ENCODE data around the gene KAZN. TPM values are rescaled to one million over a fixed set of nuclear protein-coding genes. Genes with fewer than 3 reads are reported as not detected.

KAZN gene
- polyA plus RNA-seq, 2 of the 4 experiments (the other 2 are of a cell fraction): 1.3 to 1.9 TPM

DNA sequence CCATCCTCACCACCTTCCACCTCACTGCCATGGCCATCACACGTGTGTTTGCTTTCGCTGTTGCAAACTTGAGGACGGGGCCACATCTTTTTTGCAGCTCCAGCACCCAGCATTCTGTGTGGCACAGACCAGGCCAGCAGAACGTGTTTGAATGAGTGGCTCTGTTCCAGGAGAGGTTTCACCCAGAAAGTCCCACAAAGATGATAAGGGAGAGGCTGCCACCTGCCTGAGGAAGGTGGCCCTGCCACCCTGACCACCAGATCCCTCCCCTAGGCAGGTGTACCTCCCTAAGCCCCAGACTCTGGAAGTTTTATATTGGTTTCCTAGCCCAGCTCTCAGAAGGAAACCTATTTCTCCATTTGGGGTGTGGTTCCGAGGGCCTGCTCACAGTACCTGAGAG, 252.1 kb downstream of the KAZN start:
- CTCF ChIA-PET: no interaction called here
- WGBS (ENCODE audit: missing lambda C conversion rate): 5% methylated on average over 5 of the region's 5 CpGs
- peak in 1 of 2 experiments; percentile 9 for DNase-seq (ENCODE audit: low read depth in 1 of 2, low spot score in 1 of 2)
- TF ChIP-seq RAD21 (conservative IDR thresholded peaks at IDR 0.05 in 1 of 2, IDR thresholded peaks at IDR 0.05 in 1 of 2) (peak; percentile 35 to 39; a peak in 3 of 5 replicates), ZNF302 (CRISPR knock-in tag; IDR thresholded peaks at IDR 0.05) (no peak), RARB (CRISPR knock-in tag; IDR thresholded peaks at IDR 0.05) (no peak)
- TF ChIP-seq, protein P1, sequence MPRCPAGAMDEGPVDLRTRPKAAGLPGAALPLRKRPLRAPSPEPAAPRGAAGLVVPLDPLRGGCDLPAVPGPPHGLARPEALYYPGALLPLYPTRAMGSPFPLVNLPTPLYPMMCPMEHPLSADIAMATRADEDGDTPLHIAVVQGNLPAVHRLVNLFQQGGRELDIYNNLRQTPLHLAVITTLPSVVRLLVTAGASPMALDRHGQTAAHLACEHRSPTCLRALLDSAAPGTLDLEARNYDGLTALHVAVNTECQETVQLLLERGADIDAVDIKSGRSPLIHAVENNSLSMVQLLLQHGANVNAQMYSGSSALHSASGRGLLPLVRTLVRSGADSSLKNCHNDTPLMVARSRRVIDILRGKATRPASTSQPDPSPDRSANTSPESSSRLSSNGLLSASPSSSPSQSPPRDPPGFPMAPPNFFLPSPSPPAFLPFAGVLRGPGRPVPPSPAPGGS (IDR thresholded peaks at IDR 0.05): no peak
- Histone ChIP-seq H3K4me3 (no peak overlapping the region), H3K4me1 (no peaks in the 10 kb centered on the region), H3K9me3 (no peaks in the 10 kb centered on the region), H3K4me2 (no peak overlapping the region), H3K27ac (no peak overlapping the region)
- peak in 1 of 2 experiments; percentile 61; a peak in 2 of 6 replicates for ATAC-seq
- FAIRE-seq: no peak
- POLR2A ChIA-PET: no interaction called here

DNA sequence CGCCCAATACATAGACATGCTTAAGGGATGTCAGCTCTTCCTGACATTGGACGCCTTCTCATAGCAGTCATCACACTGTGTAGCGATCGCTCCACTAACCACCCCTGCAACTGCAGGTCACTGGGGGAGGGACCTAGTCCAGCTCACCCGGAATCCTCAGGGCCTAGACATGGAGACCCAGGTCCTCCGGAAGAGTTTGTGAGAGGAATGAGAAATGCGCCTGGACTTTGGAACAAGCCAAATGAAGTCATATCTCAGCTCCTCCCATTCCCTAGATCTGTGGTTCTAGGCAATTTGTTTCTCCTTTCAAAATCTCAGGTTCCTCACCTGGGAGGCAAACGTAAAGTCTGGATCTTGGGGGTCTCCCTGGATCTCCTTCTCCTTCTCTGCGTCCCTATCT, 253.3 kb downstream of the KAZN start:
- no peak overlapping the region for H3K4me3 ChIP-seq
- POLR2A ChIA-PET: no interaction called here
- H3K4me2 ChIP-seq: no peak overlapping the region
- WGBS (ENCODE audit: missing lambda C conversion rate): 53% methylated on average over 7 of the region's 9 CpGs
- TF ChIP-seq GATA3 (IDR thresholded peaks at IDR 0.05; ENCODE audit: borderline replicate concordance) (no peak), CBX2 (IDR thresholded peaks at IDR 0.05; ENCODE audit: borderline replicate concordance, low read depth) (no peak), HOXA7 (CRISPR knock-in tag; IDR thresholded peaks at IDR 0.05) (no peak), TP53 (CRISPR knock-in tag; IDR thresholded peaks at IDR 0.05) (no peak), CEBPB (IDR thresholded peaks at IDR 0.05) (no peak), NFE2L2 (conservative IDR thresholded peaks at IDR 0.05; ENCODE audit: low read length) (no peak), KDM1A (IDR thresholded peaks at IDR 0.05; ENCODE audit: low read depth) (no peak), RFX5 (IDR thresholded peaks at IDR 0.05) (no peak), EHMT2 (IDR thresholded peaks at IDR 0.05; ENCODE audit: low read depth) (no peak), JUNB (IDR thresholded peaks at IDR 0.05) (no peak)
- TF ChIP-seq, protein P2, sequence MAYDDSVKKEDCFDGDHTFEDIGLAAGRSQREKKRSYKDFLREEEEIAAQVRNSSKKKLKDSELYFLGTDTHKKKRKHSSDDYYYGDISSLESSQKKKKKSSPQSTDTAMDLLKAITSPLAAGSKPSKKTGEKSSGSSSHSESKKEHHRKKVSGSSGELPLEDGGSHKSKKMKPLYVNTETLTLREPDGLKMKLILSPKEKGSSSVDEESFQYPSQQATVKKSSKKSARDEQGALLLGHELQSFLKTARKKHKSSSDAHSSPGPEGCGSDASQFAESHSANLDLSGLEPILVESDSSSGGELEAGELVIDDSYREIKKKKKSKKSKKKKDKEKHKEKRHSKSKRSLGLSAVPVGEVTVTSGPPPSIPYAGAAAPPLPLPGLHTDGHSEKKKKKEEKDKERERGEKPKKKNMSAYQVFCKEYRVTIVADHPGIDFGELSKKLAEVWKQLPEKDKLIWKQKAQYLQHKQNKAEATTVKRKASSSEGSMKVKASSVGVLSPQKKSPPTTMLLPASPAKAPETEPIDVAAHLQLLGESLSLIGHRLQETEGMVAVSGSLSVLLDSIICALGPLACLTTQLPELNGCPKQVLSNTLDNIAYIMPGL (CRISPR knock-in tag; IDR thresholded peaks at IDR 0.05; ENCODE audit: borderline replicate concordance): no peak
- H3K4me1 ChIP-seq: no peaks in the 10 kb centered on the region
- no peak for FAIRE-seq
- DNase-seq (ENCODE audit: low read depth in 1 of 2, low spot score in 1 of 2): no peak
- CTCF ChIA-PET: no interaction called here
- no peak for ATAC-seq
- no peaks in the 10 kb centered on the region for H3K9me3 ChIP-seq
- H3K27ac ChIP-seq: no peak overlapping the region

GRCh38 chr1:14852291-14852690, 253.8 kb downstream of the KAZN start:
- TF ChIP-seq JUNB (IDR thresholded peaks at IDR 0.05): no peak
- 82% methylated on average over 6 of the region's 9 CpGs for WGBS (ENCODE audit: missing lambda C conversion rate)
- H3K27ac ChIP-seq: no peak overlapping the region
- H3K4me2 ChIP-seq: no peak overlapping the region
- no peaks in the 10 kb centered on the region for H3K4me1 ChIP-seq
- ChIA-PET CTCF (no interaction called here), POLR2A (no interaction called here)
- DNase-seq (ENCODE audit: low read depth in 1 of 2, low spot score in 1 of 2) (no peak), ATAC-seq (no peak), FAIRE-seq (no peak)
- H3K9me3 ChIP-seq: no peaks in the 10 kb centered on the region
- no peak overlapping the region for H3K4me3 ChIP-seq

GRCh38 chr1:14853518-14853917, 255.0 kb downstream of the KAZN start:
- DNase-seq (ENCODE audit: low read depth in 1 of 2, low spot score in 1 of 2) (no peak), ATAC-seq (no peak), FAIRE-seq (no peak)
- Histone ChIP-seq H3K4me1 (no peaks in the 10 kb centered on the region), H3K9me3 (no peaks in the 10 kb centered on the region), H3K4me3 (no peak overlapping the region), H3K27ac (no peak overlapping the region), H3K4me2 (no peak overlapping the region)
- TF ChIP-seq ESRRA (IDR thresholded peaks at IDR 0.05; ENCODE audit: borderline replicate concordance, low read length) (no peak), POLR2A (IDR thresholded peaks at IDR 0.05; ENCODE audit: low read length) (no peak), BHLHE40 (IDR thresholded peaks at IDR 0.05; ENCODE audit: low read depth, low read length) (no peak), HOXB5 (CRISPR knock-in tag; IDR thresholded peaks at IDR 0.05) (no peak), CHD4 (IDR thresholded peaks at IDR 0.05; ENCODE audit: borderline replicate concordance) (no peak), JUNB (IDR thresholded peaks at IDR 0.05) (no peak), FOSB (CRISPR knock-in tag; IDR thresholded peaks at IDR 0.05) (no peak), CHD2 (IDR thresholded peaks at IDR 0.05; ENCODE audit: low read length, partially characterized antibody) (no peak), HOXA7 (CRISPR knock-in tag; IDR thresholded peaks at IDR 0.05) (no peak), POLR2AphosphoS2 (conservative IDR thresholded peaks at IDR 0.05; ENCODE audit: low read length) (no peak)
- 0% methylated on average over 5 of the region's 5 CpGs for WGBS (ENCODE audit: missing lambda C conversion rate)
- ChIA-PET POLR2A (no interaction called here), CTCF (no interaction called here)

All from A549 (cell line).